HEK293 (cell line): Measurements from ENCODE around the gene BNIPL.

Experiments
- EGR2 ChIP-seq: fragments of 450-650 bp; formaldehyde crosslinking; IDR thresholded peaks from 2 replicates; pipeline ENCODE4 v1.5.1; 2016; ENCODE audit warnings: low read depth, missing biosample characterization, missing genetic modification characterization
- GFI1B ChIP-seq: fragments of 450-650 bp; formaldehyde crosslinking; IDR thresholded peaks from 2 replicates; pipeline ENCODE4 v1.5.1; 2016; ENCODE audit warnings: missing biosample characterization, missing genetic modification characterization
- KLF10 ChIP-seq: fragments of 450-650 bp; IDR thresholded peaks from 2 replicates; pipeline ENCODE4 v1.5.1; 2018; ENCODE audit warnings: missing biosample characterization, mild to moderate bottlenecking, missing genetic modification characterization
- KLF8 ChIP-seq: fragments of 450-650 bp; formaldehyde crosslinking; IDR thresholded peaks from 2 replicates; pipeline ENCODE4 v1.5.1; 2016; ENCODE audit warnings: missing biosample characterization, missing genetic modification characterization
- SCRT1 ChIP-seq: fragments of 450-650 bp; formaldehyde crosslinking; IDR thresholded peaks from 2 replicates; pipeline ENCODE4 v1.5.1; 2016; ENCODE audit warnings: missing biosample characterization, missing genetic modification characterization, borderline replicate concordance
- YY1 ChIP-seq: fragments of 450-650 bp; formaldehyde crosslinking; IDR thresholded peaks from 2 replicates; pipeline ENCODE4 v1.5.1; 2018; ENCODE audit warnings: missing biosample characterization, missing genetic modification characterization
- ZBTB7A ChIP-seq: fragments of 450-650 bp; formaldehyde crosslinking; IDR thresholded peaks from 2 replicates; pipeline ENCODE4 v1.5.1; 2016; ENCODE audit warnings: low read depth, missing biosample characterization, missing genetic modification characterization
- ZBTB8A ChIP-seq: fragments of 450-650 bp; formaldehyde crosslinking; IDR thresholded peaks from 2 replicates; pipeline ENCODE4 v1.5.1; 2016; ENCODE audit warnings: missing biosample characterization, missing genetic modification characterization
- ZNF121 ChIP-seq: fragments of 450-650 bp; formaldehyde crosslinking; IDR thresholded peaks from 2 replicates; pipeline ENCODE4 v1.5.1; 2016; ENCODE audit warnings: missing biosample characterization, missing genetic modification characterization
- ZNF140 ChIP-seq: fragments of 450-650 bp; formaldehyde crosslinking; IDR thresholded peaks from 2 replicates; pipeline ENCODE4 v1.5.1; 2016; ENCODE audit warnings: missing biosample characterization, missing genetic modification characterization
- ZNF274 ChIP-seq, 2 experiments: fragments of 200-500 bp in 1 of 2; fragments of 450-650 bp in 1 of 2; sonication (Bioruptor generic) in 1 of 2; formaldehyde crosslinking in 1 of 2; IDR thresholded peaks; 2 replicates each; pipeline versions ENCODE4 v1.5.1 to v1.6.1; 2014 to 2016; ENCODE audit warnings: borderline replicate concordance in 1 of 2, inconsistent platforms in 1 of 2, low read length in 1 of 2, missing biosample characterization in 1 of 2, missing genetic modification characterization in 1 of 2
- ZNF311 ChIP-seq: fragments of 450-650 bp; formaldehyde crosslinking; IDR thresholded peaks from 2 replicates; pipeline ENCODE4 v1.5.1; 2017; ENCODE audit warnings: missing biosample characterization, missing genetic modification characterization, borderline replicate concordance
- ZNF335 ChIP-seq: fragments of 450-650 bp; formaldehyde crosslinking; conservative IDR thresholded peaks from 2 replicates; pipeline ENCODE4 v1.5.1; 2016; ENCODE audit warnings: missing biosample characterization, missing genetic modification characterization
- ZNF394 ChIP-seq: fragments of 450-650 bp; formaldehyde crosslinking; IDR thresholded peaks from 2 replicates; pipeline ENCODE4 v1.5.1; 2016; ENCODE audit warnings: missing biosample characterization, missing genetic modification characterization, mild to moderate bottlenecking, moderate library complexity, borderline replicate concordance
- ZNF433 ChIP-seq: fragments of 450-650 bp; formaldehyde crosslinking; IDR thresholded peaks from 2 replicates; pipeline ENCODE4 v1.5.1; 2016; ENCODE audit warnings: missing biosample characterization, missing genetic modification characterization, low read depth
- ZNF549 ChIP-seq: fragments of 450-650 bp; IDR thresholded peaks from 2 replicates; pipeline ENCODE4 v1.5.1; 2018; ENCODE audit warnings: missing biosample characterization, missing genetic modification characterization, mild to moderate bottlenecking, inconsistent platforms, moderate library complexity
- ZNF596 ChIP-seq: fragments of 450-650 bp; IDR thresholded peaks from 2 replicates; pipeline ENCODE4 v1.5.0; 2018; ENCODE audit warnings: missing biosample characterization, mild to moderate bottlenecking, missing genetic modification characterization, moderate library complexity
- ZNF623 ChIP-seq: fragments of 450-650 bp; formaldehyde crosslinking; IDR thresholded peaks from 2 replicates; pipeline ENCODE4 v1.5.1; 2016; ENCODE audit warnings: missing biosample characterization, missing genetic modification characterization
- ZNF660 ChIP-seq: fragments of 450-650 bp; IDR thresholded peaks from 2 replicates; pipeline ENCODE4 v1.5.1; 2018; ENCODE audit warnings: missing biosample characterization, mild to moderate bottlenecking, missing genetic modification characterization
- ZNF792 ChIP-seq: fragments of 450-650 bp; formaldehyde crosslinking; IDR thresholded peaks from 2 replicates; pipeline ENCODE4 v1.5.1; 2016; ENCODE audit warnings: missing biosample characterization, missing genetic modification characterization
- TF ChIP-seq, protein P1 (sequence below): fragments of 450-650 bp; formaldehyde crosslinking; IDR thresholded peaks from 2 replicates; pipeline ENCODE4 v1.5.1; 2016; ENCODE audit warnings: missing biosample characterization, missing genetic modification characterization
- TF ChIP-seq, protein P2 (sequence below): fragments of 450-650 bp; formaldehyde crosslinking; IDR thresholded peaks from 2 replicates; pipeline ENCODE4 v1.5.1; 2016; ENCODE audit warnings: missing biosample characterization, missing genetic modification characterization
- TF ChIP-seq, protein P3 (sequence below): fragments of 450-650 bp; formaldehyde crosslinking; conservative IDR thresholded peaks from 2 replicates; pipeline ENCODE4 v1.5.1; 2016; ENCODE audit warnings: low read depth, missing biosample characterization, missing genetic modification characterization
- TF ChIP-seq, protein P4 (sequence below): fragments of 450-650 bp; formaldehyde crosslinking; IDR thresholded peaks from 2 replicates; pipeline ENCODE4 v1.5.1; 2016; ENCODE audit warnings: missing biosample characterization, missing genetic modification characterization
- TF ChIP-seq, protein P5 (sequence below): fragments of 450-650 bp; formaldehyde crosslinking; IDR thresholded peaks from 2 replicates; pipeline ENCODE4 v1.5.1; 2016; ENCODE audit warnings: missing biosample characterization, missing genetic modification characterization
- TF ChIP-seq, protein P6 (sequence below): fragments of 450-650 bp; formaldehyde crosslinking; IDR thresholded peaks from 2 replicates; pipeline ENCODE4 v1.5.1; 2016; ENCODE audit warnings: missing biosample characterization, missing genetic modification characterization

The BNIPL gene

DNA sequence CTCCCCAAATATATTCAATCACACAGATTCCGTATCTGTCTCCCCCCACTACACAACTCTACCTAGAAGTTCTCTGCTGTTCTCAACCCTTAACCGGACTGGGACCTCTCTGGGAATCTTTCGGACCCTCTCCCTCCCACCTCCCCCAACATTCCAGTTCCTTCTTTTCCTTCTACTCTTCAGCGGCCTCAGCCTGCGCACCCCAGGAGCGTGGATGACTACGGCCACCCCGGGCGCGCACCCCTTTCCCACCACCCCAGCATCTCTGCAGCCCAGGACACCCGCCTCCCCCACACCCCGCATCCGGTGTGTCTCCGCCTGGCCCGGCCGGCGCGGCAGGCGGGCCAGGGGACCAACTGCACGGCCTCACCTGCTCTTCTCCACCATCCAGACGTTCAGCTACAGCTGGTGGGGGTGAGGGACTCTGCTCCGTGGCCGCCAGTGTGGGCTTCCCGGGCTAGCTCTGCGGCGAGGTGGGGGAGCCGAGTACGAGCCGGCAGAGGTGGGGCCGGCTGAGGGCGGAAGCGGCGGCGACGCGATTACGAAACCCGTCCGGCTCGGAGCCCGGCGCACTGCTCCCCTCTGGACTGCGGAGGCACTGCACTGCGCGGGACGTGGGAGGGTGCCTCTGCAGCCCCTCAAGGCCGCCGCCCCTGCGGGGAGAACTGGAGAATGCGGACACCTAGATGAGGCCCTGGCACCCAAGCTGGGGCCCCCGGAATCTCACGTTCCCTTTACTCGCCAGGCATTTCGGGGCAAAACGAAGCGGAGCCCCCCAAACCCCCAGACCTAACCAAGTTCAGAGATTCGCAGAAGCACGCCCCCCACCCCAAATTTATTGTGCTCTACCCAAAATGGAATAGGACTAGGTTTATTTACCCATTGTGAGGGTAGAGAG is 23.0 kb downstream of the BNIPL start, which contains the start of gene CDC42SE1 (continued):
- TF ChIP-seq ZNF596 (tag by site-specific recombination), result no peak
- TF ChIP-seq, protein P1, sequence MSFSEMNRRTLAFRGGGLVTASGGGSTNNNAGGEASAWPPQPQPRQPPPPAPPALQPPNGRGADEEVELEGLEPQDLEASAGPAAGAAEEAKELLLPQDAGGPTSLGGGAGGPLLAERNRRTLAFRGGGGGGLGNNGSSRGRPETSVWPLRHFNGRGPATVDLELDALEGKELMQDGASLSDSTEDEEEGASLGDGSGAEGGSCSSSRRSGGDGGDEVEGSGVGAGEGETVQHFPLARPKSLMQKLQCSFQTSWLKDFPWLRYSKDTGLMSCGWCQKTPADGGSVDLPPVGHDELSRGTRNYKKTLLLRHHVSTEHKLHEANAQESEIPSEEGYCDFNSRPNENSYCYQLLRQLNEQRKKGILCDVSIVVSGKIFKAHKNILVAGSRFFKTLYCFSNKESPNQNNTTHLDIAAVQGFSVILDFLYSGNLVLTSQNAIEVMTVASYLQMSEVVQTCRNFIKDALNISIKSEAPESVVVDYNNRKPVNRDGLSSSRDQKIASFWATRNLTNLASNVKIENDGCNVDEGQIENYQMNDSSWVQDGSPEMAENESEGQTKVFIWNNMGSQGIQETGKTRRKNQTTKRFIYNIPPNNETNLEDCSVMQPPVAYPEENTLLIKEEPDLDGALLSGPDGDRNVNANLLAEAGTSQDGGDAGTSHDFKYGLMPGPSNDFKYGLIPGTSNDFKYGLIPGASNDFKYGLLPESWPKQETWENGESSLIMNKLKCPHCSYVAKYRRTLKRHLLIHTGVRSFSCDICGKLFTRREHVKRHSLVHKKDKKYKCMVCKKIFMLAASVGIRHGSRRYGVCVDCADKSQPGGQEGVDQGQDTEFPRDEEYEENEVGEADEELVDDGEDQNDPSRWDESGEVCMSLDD (tag by site-specific recombination), result peak; percentile 96
- peak; percentile 39; the same call in 1 of the 2 replicates for TF ChIP-seq KLF10 (tag by site-specific recombination)
- TF ChIP-seq, protein P2, sequence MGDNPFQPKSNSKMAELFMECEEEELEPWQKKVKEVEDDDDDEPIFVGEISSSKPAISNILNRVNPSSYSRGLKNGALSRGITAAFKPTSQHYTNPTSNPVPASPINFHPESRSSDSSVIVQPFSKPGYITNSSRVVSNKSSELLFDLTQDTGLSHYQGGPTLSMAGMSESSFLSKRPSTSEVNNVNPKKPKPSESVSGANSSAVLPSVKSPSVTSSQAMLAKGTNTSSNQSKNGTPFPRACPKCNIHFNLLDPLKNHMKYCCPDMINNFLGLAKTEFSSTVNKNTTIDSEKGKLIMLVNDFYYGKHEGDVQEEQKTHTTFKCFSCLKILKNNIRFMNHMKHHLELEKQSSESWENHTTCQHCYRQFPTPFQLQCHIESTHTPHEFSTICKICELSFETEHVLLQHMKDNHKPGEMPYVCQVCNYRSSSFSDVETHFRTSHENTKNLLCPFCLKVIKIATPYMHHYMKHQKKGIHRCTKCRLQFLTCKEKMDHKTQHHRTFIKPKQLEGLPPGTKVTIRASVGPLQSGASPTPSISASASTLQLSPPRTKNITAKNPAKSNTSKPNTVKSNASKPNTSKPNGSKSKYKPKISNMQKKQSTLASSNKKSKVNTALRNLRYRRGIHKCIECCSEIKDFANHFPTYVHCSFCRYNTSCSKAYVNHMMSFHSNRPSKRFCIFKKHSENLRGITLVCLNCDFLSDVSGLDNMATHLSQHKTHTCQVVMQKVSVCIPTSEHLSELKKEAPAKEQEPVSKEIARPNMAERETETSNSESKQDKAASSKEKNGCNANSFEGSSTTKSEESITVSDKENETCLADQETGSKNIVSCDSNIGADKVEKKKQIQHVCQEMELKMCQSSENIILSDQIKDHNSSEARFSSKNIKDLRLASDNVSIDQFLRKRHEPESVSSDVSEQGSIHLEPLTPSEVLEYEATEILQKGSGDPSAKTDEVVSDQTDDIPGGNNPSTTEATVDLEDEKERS (tag by site-specific recombination), result no peak; the same call in 1 of the 2 replicates
- TF ChIP-seq ZNF549 (tag by site-specific recombination), result no peak
- peak; percentile 76; the same call in 1 of the 2 replicates for TF ChIP-seq KLF8
- TF ChIP-seq ZNF121 (tag by site-specific recombination), result no peak; the same call in 1 of the 2 replicates
- no peak for TF ChIP-seq GFI1B
- TF ChIP-seq ZNF623 (tag by site-specific recombination), result peak; percentile 22; the same call in 1 of the 2 replicates
- no peak for TF ChIP-seq ZNF311 (tag by site-specific recombination)
- no peak; the same call in 1 of the 2 replicates for TF ChIP-seq YY1 (tag by site-specific recombination)
- peak; percentile 87 for TF ChIP-seq EGR2 (tag by site-specific recombination)
- TF ChIP-seq ZNF792 (tag by site-specific recombination), result no peak
- TF ChIP-seq, protein P3, sequence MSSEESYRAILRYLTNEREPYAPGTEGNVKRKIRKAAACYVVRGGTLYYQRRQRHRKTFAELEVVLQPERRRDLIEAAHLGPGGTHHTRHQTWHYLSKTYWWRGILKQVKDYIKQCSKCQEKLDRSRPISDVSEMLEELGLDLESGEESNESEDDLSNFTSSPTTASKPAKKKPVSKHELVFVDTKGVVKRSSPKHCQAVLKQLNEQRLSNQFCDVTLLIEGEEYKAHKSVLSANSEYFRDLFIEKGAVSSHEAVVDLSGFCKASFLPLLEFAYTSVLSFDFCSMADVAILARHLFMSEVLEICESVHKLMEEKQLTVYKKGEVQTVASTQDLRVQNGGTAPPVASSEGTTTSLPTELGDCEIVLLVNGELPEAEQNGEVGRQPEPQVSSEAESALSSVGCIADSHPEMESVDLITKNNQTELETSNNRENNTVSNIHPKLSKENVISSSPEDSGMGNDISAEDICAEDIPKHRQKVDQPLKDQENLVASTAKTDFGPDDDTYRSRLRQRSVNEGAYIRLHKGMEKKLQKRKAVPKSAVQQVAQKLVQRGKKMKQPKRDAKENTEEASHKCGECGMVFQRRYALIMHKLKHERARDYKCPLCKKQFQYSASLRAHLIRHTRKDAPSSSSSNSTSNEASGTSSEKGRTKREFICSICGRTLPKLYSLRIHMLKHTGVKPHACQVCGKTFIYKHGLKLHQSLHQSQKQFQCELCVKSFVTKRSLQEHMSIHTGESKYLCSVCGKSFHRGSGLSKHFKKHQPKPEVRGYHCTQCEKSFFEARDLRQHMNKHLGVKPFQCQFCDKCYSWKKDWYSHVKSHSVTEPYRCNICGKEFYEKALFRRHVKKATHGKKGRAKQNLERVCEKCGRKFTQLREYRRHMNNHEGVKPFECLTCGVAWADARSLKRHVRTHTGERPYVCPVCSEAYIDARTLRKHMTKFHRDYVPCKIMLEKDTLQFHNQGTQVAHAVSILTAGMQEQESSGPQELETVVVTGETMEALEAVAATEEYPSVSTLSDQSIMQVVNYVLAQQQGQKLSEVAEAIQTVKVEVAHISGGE, result peak; percentile 95
- TF ChIP-seq, protein P4, sequence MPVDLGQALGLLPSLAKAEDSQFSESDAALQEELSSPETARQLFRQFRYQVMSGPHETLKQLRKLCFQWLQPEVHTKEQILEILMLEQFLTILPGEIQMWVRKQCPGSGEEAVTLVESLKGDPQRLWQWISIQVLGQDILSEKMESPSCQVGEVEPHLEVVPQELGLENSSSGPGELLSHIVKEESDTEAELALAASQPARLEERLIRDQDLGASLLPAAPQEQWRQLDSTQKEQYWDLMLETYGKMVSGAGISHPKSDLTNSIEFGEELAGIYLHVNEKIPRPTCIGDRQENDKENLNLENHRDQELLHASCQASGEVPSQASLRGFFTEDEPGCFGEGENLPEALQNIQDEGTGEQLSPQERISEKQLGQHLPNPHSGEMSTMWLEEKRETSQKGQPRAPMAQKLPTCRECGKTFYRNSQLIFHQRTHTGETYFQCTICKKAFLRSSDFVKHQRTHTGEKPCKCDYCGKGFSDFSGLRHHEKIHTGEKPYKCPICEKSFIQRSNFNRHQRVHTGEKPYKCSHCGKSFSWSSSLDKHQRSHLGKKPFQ (tag by site-specific recombination), result no peak
- no peak for TF ChIP-seq SCRT1 (tag by site-specific recombination)
- no peak for TF ChIP-seq ZBTB7A (tag by site-specific recombination)
- no peak; the same call in 1 of the 2 replicates for TF ChIP-seq ZNF394 (tag by site-specific recombination)
- no peak for TF ChIP-seq ZNF274 (IDR thresholded peaks at IDR 0.05; ENCODE audit: low read length)
- no peak for TF ChIP-seq ZNF274 (tag by site-specific recombination; IDR thresholded peaks at IDR 0.05; ENCODE audit: borderline replicate concordance)
- peak; percentile 47; the same call in 1 of the 2 replicates for TF ChIP-seq ZNF660
- TF ChIP-seq ZNF335 (tag by site-specific recombination), result peak; percentile 88
- TF ChIP-seq, protein P5, sequence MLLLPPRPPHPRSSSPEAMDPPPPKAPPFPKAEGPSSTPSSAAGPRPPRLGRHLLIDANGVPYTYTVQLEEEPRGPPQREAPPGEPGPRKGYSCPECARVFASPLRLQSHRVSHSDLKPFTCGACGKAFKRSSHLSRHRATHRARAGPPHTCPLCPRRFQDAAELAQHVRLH (tag by site-specific recombination), result no peak
- TF ChIP-seq ZNF433 (tag by site-specific recombination), result no peak; the same call in 1 of the 2 replicates
- TF ChIP-seq ZNF140, result no peak
- TF ChIP-seq, protein P6, sequence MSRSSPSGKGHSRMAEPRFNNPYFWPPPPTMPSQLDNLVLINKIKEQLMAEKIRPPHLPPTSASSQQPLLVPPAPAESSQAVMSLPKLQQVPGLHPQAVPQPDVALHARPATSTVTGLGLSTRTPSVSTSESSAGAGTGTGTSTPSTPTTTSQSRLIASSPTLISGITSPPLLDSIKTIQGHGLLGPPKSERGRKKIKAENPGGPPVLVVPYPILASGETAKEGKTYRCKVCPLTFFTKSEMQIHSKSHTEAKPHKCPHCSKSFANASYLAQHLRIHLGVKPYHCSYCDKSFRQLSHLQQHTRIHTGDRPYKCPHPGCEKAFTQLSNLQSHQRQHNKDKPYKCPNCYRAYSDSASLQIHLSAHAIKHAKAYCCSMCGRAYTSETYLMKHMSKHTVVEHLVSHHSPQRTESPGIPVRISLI (tag by site-specific recombination), result no peak
- TF ChIP-seq ZBTB8A (tag by site-specific recombination), result peak; percentile 61
